Activated CD8-positive, alpha-beta memory T cell treated with anti-CD3 and anti-CD28 coated beads for 4 hours (primary cell): ENCODE measurements around the gene GRHL1.
"Not testable (repeated sequence)": the region's sequence is repeated elsewhere in the genome, so short reads cannot be mapped to it uniquely, and the experiment has no call there.

Source experiments
- DNase-seq, 2 donors: peaks; one replicate each; pipeline ENCODE4 v3.0.0-alpha.2; 2020; ENCODE audit warnings: low read depth in 2 of 2

GRHL1 gene

GRCh38 chr2:10026940-10027569 lies 75.6 kb downstream of the GRHL1 start:
- DNase-seq, result no peak

- DNase-seq, result no peak
These were observed 76.3 kb downstream of the GRHL1 start for GRCh38 chr2:10027660-10028330.

- no peak for DNase-seq
These were observed 77.0 kb downstream of the GRHL1 start for GRCh38 chr2:10028407-10028987.

GRCh38 chr2:10028988-10029874 lies 77.7 kb downstream of the GRHL1 start:
- DNase-seq, result peak; percentile 22 to 25

GRCh38 chr2:10029875-10030223 lies 78.4 kb downstream of the GRHL1 start:
- DNase-seq, result no peak

- no peak for DNase-seq
These were observed 78.8 kb downstream of the GRHL1 start for GRCh38 chr2:10030311-10030736.

GRCh38 chr2:10030798-10031197 lies 79.3 kb downstream of the GRHL1 start:
- DNase-seq, result not testable (repeated sequence)

- no peak for DNase-seq
These were observed 80.6 kb downstream of the GRHL1 start for GRCh38 chr2:10031886-10032745.

- no peak for DNase-seq
These were observed 81.2 kb downstream of the GRHL1 start for GRCh38 chr2:10032746-10033105.

- no peak for DNase-seq
These were observed 81.9 kb downstream of the GRHL1 start for GRCh38 chr2:10033251-10034006.

GRCh38 chr2:10034333-10035052 lies 83.0 kb downstream of the GRHL1 start:
- no peak for DNase-seq

GRCh38 chr2:10035053-10035422 lies 83.5 kb downstream of the GRHL1 start:
- DNase-seq, result no peak

- no peak for DNase-seq
These were observed 84.1 kb downstream of the GRHL1 start for GRCh38 chr2:10035633-10036032.

- DNase-seq, result peak in 1 of 2 donors; percentile 13
These were observed 84.8 kb downstream of the GRHL1 start for GRCh38 chr2:10036095-10036884.

GRCh38 chr2:10038123-10038522 lies 86.6 kb downstream of the GRHL1 start:
- no peak for DNase-seq

GRCh38 chr2:10038716-10039115 lies 87.2 kb downstream of the GRHL1 start:
- DNase-seq, result no peak

- DNase-seq, result no peak
These were observed 88.3 kb downstream of the GRHL1 start for GRCh38 chr2:10039658-10040410.

- no peak for DNase-seq
These were observed 90.2 kb downstream of the GRHL1 start for GRCh38 chr2:10041711-10042110.
